A549 (cell line): ENCODE results near the gene RIMS4. TPM values are rescaled to one million over a fixed set of nuclear protein-coding genes. Genes with fewer than 3 reads are reported as not detected.

Source experiments
- ATAC-seq, 2 experiments: fragments of 200-7000 bp in 1 of 2; fragments of >200 bp in 1 of 2; cut with Nextera tagmentation in 1 of 2; cut with Tn5 transposase in 1 of 2; 3 replicates each; pipeline versions ENCODE4 v1.8.0 to v1.9.1; 2018 to 2020; ENCODE audit warnings: mild to moderate bottlenecking in 1 of 2, moderate library complexity in 1 of 2
- CTCF ChIA-PET: fragments of 300-600 bp; sonication (Branson Sonifier 250); formaldehyde crosslinking; extraction: SDS; loops from one replicate; lab custom pipeline; 2021; ENCODE audit warnings: antibody characterized with exemption, inconsistent platforms; lab: Yijun Ruan, JAX
- POLR2A ChIA-PET: fragments of 350-600 bp; formaldehyde crosslinking; extraction: SDS; loops from one replicate; lab custom pipeline; 2021; ENCODE audit warnings: antibody characterized with exemption, inconsistent platforms; lab: Yijun Ruan, JAX
- DNase-seq, 2 experiments: peaks; one replicate each; pipeline versions ENCODE4 v3.0.0 to v3.0.0-alpha.2; 2011 to 2016; ENCODE audit warnings: low read depth in 1 of 2, low spot score in 1 of 2
- FAIRE-seq: peaks from 2 replicates; lab custom pipeline; 2011; peaks lifted over from hg19 to GRCh38; lab: Jason Lieb, UNC
- H3K27ac ChIP-seq, 2 experiments: fragments of >200 bp; sonication (Bioruptor Twin); formaldehyde crosslinking; 3 replicates each; pipeline ENCODE4 v1.5.1; 2016 to 2017
- H3K4me1 ChIP-seq: fragments of >200 bp; sonication (Bioruptor Twin); formaldehyde crosslinking; 3 replicates; pipeline ENCODE4 v1.6.1; 2016
- H3K4me2 ChIP-seq: fragments of >200 bp; sonication (Bioruptor Twin); formaldehyde crosslinking; 3 replicates; pipeline ENCODE4 v1.6.1; 2016
- H3K4me3 ChIP-seq: fragments of >200 bp; sonication (Bioruptor Twin); formaldehyde crosslinking; 3 replicates; pipeline ENCODE4 v1.5.1; 2016
- H3K9me3 ChIP-seq: fragments of >200 bp; sonication (Bioruptor Twin); formaldehyde crosslinking; 3 replicates; pipeline ENCODE4 v1.6.1; 2016
- ATOH8 ChIP-seq: fragments of 250-450 bp; sonication (Bioruptor Pico); IDR thresholded peaks from 2 replicates; pipeline ENCODE4 v1.5.0; 2020; ENCODE audit warnings: low read depth, mild to moderate bottlenecking, moderate library complexity
- CBX2 ChIP-seq: fragments of 200-600 bp; sonication (generic); IDR thresholded peaks from 2 replicates; pipeline ENCODE4 v1.6.1; 2016; ENCODE audit warnings: low read depth, mild to moderate bottlenecking, borderline replicate concordance
- CHD4 ChIP-seq: fragments of 200-600 bp; sonication (generic); IDR thresholded peaks from 2 replicates; pipeline ENCODE4 v1.6.1; 2016; ENCODE audit warnings: antibody characterized with exemption, mild to moderate bottlenecking, borderline replicate concordance
- ELK1 ChIP-seq: fragments of 150-350 bp; IDR thresholded peaks from 2 replicates; pipeline ENCODE4 v1.6.1; 2014; ENCODE audit warnings: low read depth, mild to moderate bottlenecking, low read length
- FOXS1 ChIP-seq: fragments of 250-450 bp; sonication (Bioruptor Pico); IDR thresholded peaks from 2 replicates; pipeline ENCODE4 v1.5.0; 2020; ENCODE audit warnings: mild to moderate bottlenecking, moderate library complexity
- GATA3 ChIP-seq: IDR thresholded peaks from 2 replicates; pipeline ENCODE4 v1.6.1; 2012; ENCODE audit warnings: borderline replicate concordance
- HES2 ChIP-seq: fragments of >200 bp; sonication (Bioruptor Twin); formaldehyde crosslinking; IDR thresholded peaks from 2 replicates; pipeline ENCODE4 v1.6.1; 2016
- HEYL ChIP-seq: fragments of 250-450 bp; sonication (Bioruptor Pico); IDR thresholded peaks from 2 replicates; pipeline ENCODE4 v1.8.0; 2021; ENCODE audit warnings: mild to moderate bottlenecking, moderate library complexity
- HOXB13 ChIP-seq: fragments of 250-450 bp; sonication (Bioruptor Pico); IDR thresholded peaks from 2 replicates; pipeline ENCODE4 v1.5.0; 2020; ENCODE audit warnings: low read depth, mild to moderate bottlenecking, moderate library complexity
- HOXB5 ChIP-seq: fragments of 250-450 bp; sonication (Bioruptor Pico); IDR thresholded peaks from 2 replicates; pipeline ENCODE4 v1.5.0; 2020; ENCODE audit warnings: mild to moderate bottlenecking, moderate library complexity
- JUNB ChIP-seq: fragments of >200 bp; sonication (Bioruptor Twin); formaldehyde crosslinking; IDR thresholded peaks from 2 replicates; pipeline ENCODE4 v1.6.1; 2016
- KDM5A ChIP-seq: fragments of 200-600 bp; sonication (generic); IDR thresholded peaks from 2 replicates; pipeline ENCODE4 v1.6.1; 2016; ENCODE audit warnings: antibody characterized with exemption, mild to moderate bottlenecking
- MYC ChIP-seq: IDR thresholded peaks from 2 replicates; pipeline ENCODE4 v1.6.1; 2012; ENCODE audit warnings: mild to moderate bottlenecking, inconsistent platforms, low read length, improper control_type of control experiment, borderline replicate concordance
- NFE2L2 ChIP-seq: fragments of 150-350 bp; conservative IDR thresholded peaks from 2 replicates; pipeline ENCODE4 v1.6.1; 2014; ENCODE audit warnings: low read length
- NR3C1 ChIP-seq: fragments of >200 bp; sonication (Bioruptor Twin); formaldehyde crosslinking; IDR thresholded peaks from 3 replicates; pipeline ENCODE4 v1.6.1; 2017
- PBX3 ChIP-seq: IDR thresholded peaks from 2 replicates; pipeline ENCODE4 v1.6.1; 2012
- PHF8 ChIP-seq: fragments of 200-600 bp; sonication (generic); IDR thresholded peaks from 2 replicates; pipeline ENCODE4 v1.6.1; 2016; ENCODE audit warnings: low read depth, mild to moderate bottlenecking, antibody characterized with exemption, moderate library complexity, borderline replicate concordance
- REST ChIP-seq: fragments of 200-600 bp; sonication (generic); IDR thresholded peaks from 2 replicates; pipeline ENCODE4 v1.6.1; 2016; ENCODE audit warnings: antibody characterized with exemption, mild to moderate bottlenecking, moderate library complexity
- USF2 ChIP-seq: fragments of 450-650 bp; IDR thresholded peaks from 2 replicates; pipeline ENCODE4 v1.6.1; 2014; ENCODE audit warnings: antibody characterized with exemption
- ZC3H11A ChIP-seq: fragments of 450-650 bp; IDR thresholded peaks from 2 replicates; pipeline ENCODE4 v1.6.1; 2014; ENCODE audit warnings: antibody characterized with exemption, mild to moderate bottlenecking
- ZNF302 ChIP-seq: fragments of 250-450 bp; sonication (Bioruptor Pico); IDR thresholded peaks from 2 replicates; pipeline ENCODE4 v1.9.0; 2021; ENCODE audit warnings: inconsistent platforms, mild to moderate bottlenecking, moderate library complexity
- WGBS: methylation state at CpG from one replicate; pipeline ENCODE4 v1.1.6; 2017; ENCODE audit errors: missing lambda C conversion rate; 5-methylcytosine and 5-hydroxymethylcytosine counted together
- polyA plus RNA-seq, 4 experiments: library from polyadenylated mRNA; depleted of rRNA in 3 of 4; stranded (reverse); fragments of >200 nt; fragmentation: RNase III in 1 of 4; extraction: RNeasy Plus Mini Kit Qiagen cat#74134 plus additional on column Dnase treatment in 1 of 4; gene quantifications; 2 replicates in 3 of 4; 3 replicates in 1 of 4; pipeline ENCODE4 v1.2.3, GENCODE V29; 2011 to 2017

The RIMS4 gene
- polyA plus RNA-seq, 2 of the 4 experiments (the other 2 are of a cell fraction): 0.39 to 1.3 TPM

- 53% methylated on average over 8 of the region's 8 CpGs for WGBS
Observed at GRCh38 chr20:44731657-44732056, 78.7 kb downstream of the RIMS4 start.

GRCh38 chr20:44730441-44730840 lies 79.9 kb downstream of the RIMS4 start:
- WGBS: 2% methylated on average over 2 of the region's 2 CpGs
- H3K4me1 ChIP-seq: peaks cover 84% of the 10 kb centered on the region
- no peak overlapping the region for H3K4me3 ChIP-seq
- ATAC-seq (peak in 1 of 2 experiments; percentile 26; a peak in 3 of 6 replicates), DNase-seq (peak in 1 of 2 experiments; percentile 92), FAIRE-seq (peak; percentile 76)
- H3K4me2 ChIP-seq: peak overlapping the region; percentile 80
- H3K9me3 ChIP-seq: no peaks in the 10 kb centered on the region
- ChIA-PET CTCF (interaction anchor here (1.3 to 21.9 kb wide), 8 partner anchors 11 to 120 kb away, joined by 3 to 525 read pairs (median 18); partner anchors contain the start of gene CCN5), POLR2A (interaction anchor here (2.2 to 2.8 kb wide), 2 partner anchors 9 to 45 kb away, joined by 6 to 20 read pairs; no protein-coding TSS in a partner anchor)
- peak overlapping the region; percentile 96 to 98 for H3K27ac ChIP-seq
- TF ChIP-seq HOXB5 (CRISPR knock-in tag): no peak
- no peak for TF ChIP-seq ATOH8 (CRISPR knock-in tag)
- TF ChIP-seq HOXB13: 0 out of 2 replicates have a peak, but pooled peaks have one; percentile 27
- TF ChIP-seq PBX3: 0 out of 2 replicates have a peak, but pooled peaks have one; percentile 46
- TF ChIP-seq ELK1: no peak
- TF ChIP-seq NR3C1: no peak
- no peak for TF ChIP-seq CBX2
- TF ChIP-seq KDM5A: no peak
- no peak for TF ChIP-seq HES2

More at GRCh38 chr20:44731657-44732056, 78.7 kb downstream of the RIMS4 start:
- CTCF ChIA-PET: interaction anchor here (0.7 to 21.9 kb wide), 16 partner anchors 11 to 518 kb away, joined by 3 to 525 read pairs (median 6); partner anchors contain the start of gene CCN5
- H3K9me3 ChIP-seq: no peaks in the 10 kb centered on the region
- POLR2A ChIA-PET: interaction anchor here (0.6 to 1.2 kb wide), 3 partner anchors 11 to 48 kb away, joined by 3 to 4 read pairs (median 3); no protein-coding TSS in a partner anchor
- H3K4me1 ChIP-seq: peaks cover 82% of the 10 kb centered on the region
- TF ChIP-seq ZC3H11A: no peak
- TF ChIP-seq ZNF302 (CRISPR knock-in tag): no peak
- no peak for TF ChIP-seq NFE2L2
- TF ChIP-seq GATA3: no peak
- no peak for TF ChIP-seq PBX3
- TF ChIP-seq HEYL (CRISPR knock-in tag): no peak
- no peak for TF ChIP-seq JUNB
- TF ChIP-seq CHD4: no peak
- no peak for TF ChIP-seq USF2
- no peak for TF ChIP-seq FOXS1 (CRISPR knock-in tag)
- TF ChIP-seq MYC: no peak
- TF ChIP-seq ATOH8 (CRISPR knock-in tag): no peak
- TF ChIP-seq REST: no peak
- no peak for TF ChIP-seq PHF8
- no peak for ATAC-seq
- peak overlapping the region; percentile 96 to 98 for H3K27ac ChIP-seq
- DNase-seq: no peak
- no peak overlapping the region for H3K4me3 ChIP-seq
- peak overlapping the region; percentile 47 for H3K4me2 ChIP-seq
- no peak for FAIRE-seq
